MM.1S (cell line): Measurements from ENCODE around the gene ECE1.

ENCODE experiments used
- EZH2 ChIP-seq: fragments of 300-600 bp; sonication (generic); optimal IDR thresholded peaks from 2 replicates; pipeline ENCODE3; 2017; ENCODE audit warnings: low read depth, mild to moderate bottlenecking, antibody characterized with exemption, low read length, mixed read lengths
- TF ChIP-seq, protein P1 (sequence below): fragments of 300-600 bp; sonication (generic); IDR thresholded peaks from 2 replicates; pipeline ENCODE4 v1.5.1; 2016; ENCODE audit warnings: antibody characterized with exemption, low read length, mixed read lengths

DNA sequence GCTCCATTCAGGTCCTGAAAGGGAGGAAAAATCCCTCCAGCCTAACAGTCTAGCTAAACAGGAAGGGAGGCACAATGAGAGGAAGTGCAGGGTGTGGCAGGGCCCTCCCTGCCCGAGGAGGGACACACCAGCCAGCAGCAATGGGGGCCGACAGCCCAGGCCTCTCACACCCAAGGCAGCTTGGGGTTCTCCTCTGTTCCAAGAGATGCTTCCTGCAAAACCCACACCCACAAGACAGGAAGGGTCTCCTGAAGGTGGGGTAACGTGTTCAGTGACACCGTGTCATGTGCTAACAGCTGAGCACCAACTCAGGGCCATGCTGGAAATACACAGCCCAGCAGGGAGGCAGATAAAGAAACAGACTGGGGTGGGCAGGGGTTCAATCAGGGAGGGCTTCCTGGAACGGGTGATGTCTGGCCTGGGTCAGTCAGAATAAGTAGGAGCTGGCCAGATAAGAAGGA lies 10.2 kb downstream of the ECE1 start:
- TF ChIP-seq, protein P1, sequence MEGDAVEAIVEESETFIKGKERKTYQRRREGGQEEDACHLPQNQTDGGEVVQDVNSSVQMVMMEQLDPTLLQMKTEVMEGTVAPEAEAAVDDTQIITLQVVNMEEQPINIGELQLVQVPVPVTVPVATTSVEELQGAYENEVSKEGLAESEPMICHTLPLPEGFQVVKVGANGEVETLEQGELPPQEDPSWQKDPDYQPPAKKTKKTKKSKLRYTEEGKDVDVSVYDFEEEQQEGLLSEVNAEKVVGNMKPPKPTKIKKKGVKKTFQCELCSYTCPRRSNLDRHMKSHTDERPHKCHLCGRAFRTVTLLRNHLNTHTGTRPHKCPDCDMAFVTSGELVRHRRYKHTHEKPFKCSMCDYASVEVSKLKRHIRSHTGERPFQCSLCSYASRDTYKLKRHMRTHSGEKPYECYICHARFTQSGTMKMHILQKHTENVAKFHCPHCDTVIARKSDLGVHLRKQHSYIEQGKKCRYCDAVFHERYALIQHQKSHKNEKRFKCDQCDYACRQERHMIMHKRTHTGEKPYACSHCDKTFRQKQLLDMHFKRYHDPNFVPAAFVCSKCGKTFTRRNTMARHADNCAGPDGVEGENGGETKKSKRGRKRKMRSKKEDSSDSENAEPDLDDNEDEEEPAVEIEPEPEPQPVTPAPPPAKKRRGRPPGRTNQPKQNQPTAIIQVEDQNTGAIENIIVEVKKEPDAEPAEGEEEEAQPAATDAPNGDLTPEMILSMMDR = no peak
- no peak for TF ChIP-seq EZH2
